GM12873 (cell line): ENCODE measurements around the gene PLEKHJ1.

Experiments used
- TF ChIP-seq, protein P1 (sequence below): IDR thresholded peaks from 2 replicates; pipeline ENCODE4 v1.5.1; 2012; ENCODE audit warnings: low read depth, mild to moderate bottlenecking, moderate library complexity, low read length, control low read depth; ENCODE audit not compliant: insufficient read depth; ENCODE audit errors: missing control alignments

The PLEKHJ1 gene

DNA sequence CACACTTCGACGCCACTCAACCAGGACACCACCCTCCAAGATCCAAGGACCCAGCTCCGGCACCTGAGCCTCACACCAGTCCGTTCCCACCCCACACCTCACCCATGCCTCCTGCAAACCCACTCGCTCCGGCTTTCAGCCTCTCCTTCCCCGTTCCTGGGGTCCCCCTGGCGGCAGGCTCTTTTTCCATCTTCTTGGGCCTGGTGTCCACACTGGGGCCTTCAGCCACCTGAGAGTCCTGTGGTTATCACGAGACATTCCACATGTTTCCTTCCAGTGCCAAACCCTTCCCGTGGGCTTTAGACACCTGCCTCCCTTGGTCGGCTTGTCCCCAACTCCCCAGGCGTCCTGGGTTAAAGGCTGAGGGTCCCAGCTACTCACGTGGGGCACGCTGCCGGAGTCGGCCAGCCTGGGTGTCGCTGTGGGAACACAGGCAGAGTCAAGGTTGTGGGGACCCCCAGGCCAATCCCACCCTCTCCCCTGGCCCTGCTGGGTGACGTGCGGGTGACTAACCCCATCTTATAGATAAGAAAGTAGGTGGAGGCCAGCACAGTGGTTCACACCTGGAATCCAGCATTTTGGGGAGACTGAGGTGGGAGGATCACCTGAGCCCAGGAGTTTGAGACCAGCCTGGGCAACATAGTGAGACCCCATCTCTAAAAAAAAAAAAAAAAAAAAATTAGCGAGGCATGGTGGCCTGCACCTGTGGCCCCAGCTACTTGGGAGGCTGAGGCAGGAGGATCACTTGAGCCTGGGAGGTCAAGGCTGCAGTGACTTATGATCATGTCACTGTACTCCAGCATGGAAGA lies 18.1 kb upstream of the PLEKHJ1 start:
- TF ChIP-seq, protein P1, sequence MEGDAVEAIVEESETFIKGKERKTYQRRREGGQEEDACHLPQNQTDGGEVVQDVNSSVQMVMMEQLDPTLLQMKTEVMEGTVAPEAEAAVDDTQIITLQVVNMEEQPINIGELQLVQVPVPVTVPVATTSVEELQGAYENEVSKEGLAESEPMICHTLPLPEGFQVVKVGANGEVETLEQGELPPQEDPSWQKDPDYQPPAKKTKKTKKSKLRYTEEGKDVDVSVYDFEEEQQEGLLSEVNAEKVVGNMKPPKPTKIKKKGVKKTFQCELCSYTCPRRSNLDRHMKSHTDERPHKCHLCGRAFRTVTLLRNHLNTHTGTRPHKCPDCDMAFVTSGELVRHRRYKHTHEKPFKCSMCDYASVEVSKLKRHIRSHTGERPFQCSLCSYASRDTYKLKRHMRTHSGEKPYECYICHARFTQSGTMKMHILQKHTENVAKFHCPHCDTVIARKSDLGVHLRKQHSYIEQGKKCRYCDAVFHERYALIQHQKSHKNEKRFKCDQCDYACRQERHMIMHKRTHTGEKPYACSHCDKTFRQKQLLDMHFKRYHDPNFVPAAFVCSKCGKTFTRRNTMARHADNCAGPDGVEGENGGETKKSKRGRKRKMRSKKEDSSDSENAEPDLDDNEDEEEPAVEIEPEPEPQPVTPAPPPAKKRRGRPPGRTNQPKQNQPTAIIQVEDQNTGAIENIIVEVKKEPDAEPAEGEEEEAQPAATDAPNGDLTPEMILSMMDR: no peak

DNA sequence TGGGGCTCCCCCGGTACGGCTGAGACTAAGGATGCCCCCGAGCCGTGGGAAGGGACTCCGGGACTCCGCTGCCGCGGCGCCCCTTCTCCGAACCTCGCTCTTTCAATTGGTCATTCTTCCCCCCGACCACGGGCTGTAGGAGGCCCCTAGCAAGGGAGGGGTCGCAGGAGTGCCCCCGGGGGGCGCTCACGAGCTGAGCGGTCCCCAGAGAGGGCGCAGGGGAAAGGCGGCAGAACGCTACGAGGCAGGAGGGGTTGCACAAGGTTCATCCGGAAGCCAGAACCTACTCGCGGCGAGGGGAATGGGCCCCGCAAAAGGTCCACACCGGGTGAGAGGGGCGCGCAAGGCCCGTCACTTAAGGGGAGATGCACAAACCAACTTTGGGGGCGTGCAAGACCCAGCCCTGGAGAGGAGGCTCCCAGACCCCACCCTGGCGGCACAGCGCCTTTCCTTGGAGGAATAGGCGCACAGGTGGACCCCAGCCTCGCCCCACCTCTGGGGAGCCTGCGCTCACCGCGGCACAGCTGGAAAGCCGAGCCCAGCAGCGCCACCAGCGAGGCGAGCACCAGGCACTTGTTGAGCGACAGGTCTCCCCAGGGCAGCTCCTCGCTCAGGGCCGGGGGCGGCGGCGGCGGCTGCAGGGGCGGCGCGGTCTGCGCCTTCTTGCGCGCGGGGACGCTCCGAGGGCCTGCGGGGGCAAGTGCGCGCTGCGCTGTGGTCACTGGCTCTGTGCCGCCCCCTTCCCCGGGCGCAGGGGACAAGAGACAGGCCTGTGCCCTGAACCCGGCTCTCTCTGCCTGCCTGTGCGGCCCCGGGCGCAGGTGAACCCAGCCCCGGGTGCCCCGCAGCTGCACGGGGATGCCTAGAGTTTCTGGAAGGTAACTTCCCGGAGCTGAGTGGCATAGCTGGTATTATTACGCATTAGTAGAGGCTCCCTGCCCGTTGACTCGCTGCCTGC lies 17.3 kb upstream of the PLEKHJ1 start:
- TF ChIP-seq, protein P1: peak; percentile 48

DNA sequence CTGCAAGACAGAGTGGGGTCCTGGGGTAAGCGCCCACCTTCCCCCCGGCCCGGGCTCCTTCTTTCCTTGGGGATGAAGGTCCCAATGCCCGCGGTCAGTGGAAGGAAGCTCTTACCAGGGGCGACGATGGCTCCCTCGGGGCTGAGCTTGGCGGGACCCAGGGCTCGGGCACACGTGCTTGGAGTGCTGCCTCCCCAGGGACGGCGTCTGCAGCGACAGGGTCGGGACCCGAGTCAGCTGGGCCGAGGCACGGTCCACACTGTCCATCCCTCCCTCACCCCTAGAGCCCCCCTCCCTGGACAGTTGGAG lies 16.6 kb upstream of the PLEKHJ1 start:
- TF ChIP-seq, protein P1: no peak

DNA sequence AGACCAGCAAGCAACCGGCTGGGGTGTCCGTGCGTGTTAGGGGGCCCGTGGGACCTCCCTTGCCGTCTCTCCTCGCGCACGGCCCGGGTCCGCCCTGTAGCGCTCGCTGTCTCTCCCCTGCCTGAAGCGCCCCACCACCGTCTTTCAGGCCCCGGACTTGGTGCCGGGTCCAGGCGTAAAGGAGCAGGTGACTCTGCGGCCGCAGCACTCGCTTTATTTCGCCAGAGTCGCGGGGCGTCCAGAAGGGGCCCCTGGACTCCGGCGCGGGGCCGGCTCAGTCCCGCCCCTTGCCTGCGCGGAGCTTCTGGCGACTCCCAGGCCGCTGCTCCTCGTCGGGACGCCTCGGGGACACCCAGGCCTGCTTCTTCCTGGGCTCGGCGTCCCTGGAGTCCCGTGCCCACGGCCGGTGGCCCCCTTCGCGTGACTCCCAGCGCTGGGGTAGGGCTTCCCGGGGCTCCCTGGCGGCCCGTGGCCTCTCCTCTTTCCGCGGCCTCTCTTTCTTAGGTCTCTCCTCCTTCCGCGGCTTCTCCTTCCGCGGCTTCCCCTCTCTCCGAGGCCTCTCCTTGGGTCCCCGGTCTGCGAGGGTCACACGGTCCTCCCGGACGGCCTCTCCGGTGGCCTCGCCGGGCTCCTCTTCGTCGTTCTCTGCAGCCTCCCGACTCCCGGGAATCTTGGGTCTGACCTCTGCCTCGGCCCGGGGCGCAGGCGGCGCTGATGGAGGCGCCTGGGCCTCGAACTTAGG lies 16.1 kb upstream of the PLEKHJ1 start:
- TF ChIP-seq, protein P1: no peak

DNA sequence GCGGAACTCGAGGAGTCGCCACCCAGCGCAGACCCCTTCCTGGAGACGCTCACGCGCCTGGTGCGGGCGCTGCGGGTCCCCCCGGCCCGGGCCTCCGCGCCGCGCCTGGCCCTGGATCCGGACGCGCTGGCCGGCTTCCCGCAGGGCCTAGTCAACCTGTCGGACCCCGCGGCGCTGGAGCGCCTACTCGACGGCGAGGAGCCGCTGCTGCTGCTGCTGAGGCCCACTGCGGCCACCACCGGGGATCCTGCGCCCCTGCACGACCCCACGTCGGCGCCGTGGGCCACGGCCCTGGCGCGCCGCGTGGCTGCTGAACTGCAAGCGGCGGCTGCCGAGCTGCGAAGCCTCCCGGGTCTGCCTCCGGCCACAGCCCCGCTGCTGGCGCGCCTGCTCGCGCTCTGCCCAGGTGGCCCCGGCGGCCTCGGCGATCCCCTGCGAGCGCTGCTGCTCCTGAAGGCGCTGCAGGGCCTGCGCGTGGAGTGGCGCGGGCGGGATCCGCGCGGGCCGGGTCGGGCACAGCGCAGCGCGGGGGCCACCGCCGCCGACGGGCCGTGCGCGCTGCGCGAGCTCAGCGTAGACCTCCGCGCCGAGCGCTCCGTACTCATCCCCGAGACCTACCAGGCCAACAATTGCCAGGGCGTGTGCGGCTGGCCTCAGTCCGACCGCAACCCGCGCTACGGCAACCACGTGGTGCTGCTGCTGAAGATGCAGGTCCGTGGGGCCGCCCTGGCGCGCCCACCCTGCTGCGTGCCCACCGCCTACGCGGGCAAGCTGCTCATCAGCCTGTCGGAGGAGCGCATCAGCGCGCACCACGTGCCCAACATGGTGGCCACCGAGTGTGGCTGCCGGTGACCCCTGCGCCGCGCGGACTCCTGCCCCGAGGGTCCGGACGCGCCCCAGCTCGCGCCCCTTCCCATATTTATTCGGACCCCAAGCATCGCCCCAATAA lies 15.3 kb upstream of the PLEKHJ1 start:
- TF ChIP-seq, protein P1: no peak

DNA sequence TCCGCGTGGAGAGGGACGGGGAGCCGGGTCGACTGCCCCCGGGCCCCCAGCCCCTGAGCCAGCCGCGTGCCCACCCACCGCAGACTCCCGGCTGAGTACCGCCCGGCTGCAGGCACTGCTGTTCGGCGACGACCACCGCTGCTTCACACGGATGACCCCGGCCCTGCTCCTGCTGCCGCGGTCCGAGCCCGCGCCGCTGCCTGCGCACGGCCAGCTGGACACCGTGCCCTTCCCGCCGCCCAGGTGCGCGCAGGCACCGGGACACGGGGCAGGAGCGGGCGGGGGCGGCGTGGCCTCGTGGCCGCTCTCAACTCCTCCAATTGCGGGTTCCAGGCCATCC lies 14.6 kb upstream of the PLEKHJ1 start:
- TF ChIP-seq, protein P1: no peak
